Mesenteric fat pad (tissue), 1 donor: ENCODE data around the gene ARSD. TPM values are rescaled to one million over a fixed set of nuclear protein-coding genes. Genes with fewer than 3 reads are reported as not detected.
"Not testable (repeated sequence)": the region's sequence is repeated elsewhere in the genome, so short reads cannot be mapped to it uniquely, and the experiment has no call there.

Experiments
- DNase-seq: peaks from one replicate; pipeline ENCODE4 v3.0.0-alpha.2; 2020; ENCODE audit warnings: low spot score
- total RNA-seq: library from RNA; stranded (reverse); fragmentation: NEBNext Ultra II Directional; extraction: Animal tissue kit (Norgen Biotek cat#: 25700); gene quantifications from one replicate; pipeline ENCODE4 v1.2.1, GENCODE V29; 2021
- donor health status: DM: yes; HTN: yes; CAD: no.

The ARSD gene
- total RNA-seq, 1 donor from 2014 or later, result 33.0 TPM

DNA sequence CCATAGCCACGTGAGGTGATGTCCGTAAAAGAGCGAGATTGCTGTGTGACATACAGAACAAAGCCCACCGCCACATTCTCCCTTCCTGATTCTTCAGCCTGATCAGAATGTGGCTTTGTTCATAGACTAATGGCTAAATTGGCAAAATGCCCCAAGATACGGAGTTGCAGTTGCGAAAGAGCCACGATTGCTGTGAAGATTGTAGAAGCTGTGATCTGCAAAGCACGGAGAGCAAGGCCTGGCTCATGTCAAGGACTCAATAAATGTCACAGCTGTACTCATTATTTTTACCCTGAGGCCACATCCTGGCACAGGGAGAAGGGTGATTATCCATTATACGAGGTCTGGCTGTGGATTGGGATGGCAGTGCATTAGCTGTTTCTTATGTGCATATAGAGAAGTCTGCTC lies 34.2 kb downstream of the ARSD start:
- DNase-seq, result no peak

DNA sequence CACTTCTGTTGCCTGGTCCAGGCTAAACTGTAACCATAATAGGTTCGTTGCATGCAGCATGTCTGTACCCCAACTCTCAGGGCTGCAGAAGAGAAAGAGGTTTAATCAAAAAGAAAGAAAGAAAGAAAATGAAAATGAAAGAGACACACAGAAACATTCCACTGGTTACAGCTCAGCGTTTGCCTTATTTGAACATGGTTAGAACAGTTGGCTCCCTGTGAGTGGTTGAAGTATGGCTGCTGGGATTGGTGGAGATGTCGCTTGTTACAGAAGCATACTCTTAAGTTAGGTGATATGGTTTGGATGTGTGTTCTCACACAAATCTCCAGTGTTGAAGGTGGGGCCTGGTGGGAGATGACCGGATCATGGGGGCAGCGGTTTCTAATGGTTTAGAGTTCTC lies 36.3 kb downstream of the ARSD start:
- no peak for DNase-seq

DNA sequence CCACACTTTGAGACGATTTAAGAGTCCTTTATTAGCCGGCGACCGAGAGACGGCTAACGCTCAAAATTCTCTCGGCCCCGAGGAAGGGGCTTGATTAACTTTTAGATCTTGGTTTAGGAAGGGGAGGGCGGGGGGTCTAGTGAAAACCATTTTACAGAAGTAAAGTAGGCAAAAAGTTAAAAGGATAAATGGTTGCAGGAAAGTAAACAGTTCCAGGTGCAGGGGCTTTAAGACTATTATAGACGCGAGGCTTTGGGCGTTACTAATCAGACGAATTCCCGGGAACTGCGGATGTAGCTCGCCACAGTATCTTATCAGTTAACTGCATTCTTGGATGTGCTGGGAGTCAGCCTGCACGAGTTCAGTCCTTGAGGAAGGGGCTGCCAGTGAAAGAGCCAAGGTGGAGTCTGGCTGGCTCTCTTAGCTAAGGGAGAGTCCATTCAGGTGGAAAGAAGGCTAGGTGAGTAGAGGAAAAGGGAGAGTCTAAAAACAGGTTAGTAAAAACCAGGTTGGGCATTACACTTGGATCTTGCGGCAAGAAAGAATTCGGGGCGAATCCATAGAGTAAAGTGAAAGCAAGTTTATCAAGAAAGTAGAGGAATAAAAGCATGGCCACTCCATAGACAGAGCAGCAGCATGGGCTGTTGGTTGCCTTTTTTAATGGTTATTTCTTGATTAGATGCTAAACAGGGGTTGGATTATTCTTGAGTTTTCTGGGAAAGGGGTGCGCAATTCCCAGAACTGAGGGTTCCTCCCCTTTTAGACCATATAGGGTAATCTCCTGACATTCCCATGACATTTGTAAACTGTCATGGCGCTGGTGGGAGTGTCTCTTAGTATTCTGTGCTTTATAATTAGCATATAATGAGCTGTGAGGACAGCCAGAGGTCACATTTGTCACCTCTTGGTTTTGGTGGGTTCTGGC lies 38.3 kb downstream of the ARSD start:
- not testable (repeated sequence) for DNase-seq

DNA sequence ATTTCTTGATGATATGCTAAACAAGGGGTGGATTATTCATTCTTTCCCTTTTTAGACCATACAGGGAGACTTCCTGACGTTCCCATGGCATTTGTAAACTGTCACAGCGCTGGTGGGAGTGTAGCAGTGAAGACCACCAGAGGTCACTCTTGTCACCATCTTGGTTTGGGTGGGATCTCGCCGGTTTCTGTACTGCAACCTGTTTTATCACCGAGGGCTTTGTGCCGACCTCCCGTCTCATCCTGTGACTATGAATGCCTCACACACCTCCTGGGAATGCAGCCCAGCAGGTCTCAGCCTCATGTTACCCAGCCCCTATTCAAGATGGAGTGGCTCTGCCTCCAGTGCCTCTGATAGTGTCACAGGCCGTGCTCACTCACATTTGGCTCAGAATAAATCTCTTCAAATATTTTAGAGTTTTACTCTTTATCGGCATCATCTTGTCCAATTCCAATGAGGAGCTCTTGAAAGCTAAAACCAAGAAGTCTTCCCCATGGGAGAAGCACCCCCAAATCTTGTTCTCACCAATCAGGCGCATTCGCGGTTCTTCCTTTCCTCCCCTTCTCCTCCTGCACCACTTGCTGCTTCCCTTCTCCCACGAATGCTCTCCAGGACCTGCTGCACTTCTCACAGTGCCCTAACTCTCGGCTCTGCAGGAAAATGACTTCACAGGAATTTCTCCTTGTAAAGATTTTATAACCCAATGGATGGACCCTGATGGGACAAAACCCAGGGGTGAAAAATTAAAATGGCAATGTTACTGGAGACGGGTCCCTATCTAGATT lies 39.2 kb downstream of the ARSD start:
- DNase-seq, result not testable (repeated sequence)

DNA sequence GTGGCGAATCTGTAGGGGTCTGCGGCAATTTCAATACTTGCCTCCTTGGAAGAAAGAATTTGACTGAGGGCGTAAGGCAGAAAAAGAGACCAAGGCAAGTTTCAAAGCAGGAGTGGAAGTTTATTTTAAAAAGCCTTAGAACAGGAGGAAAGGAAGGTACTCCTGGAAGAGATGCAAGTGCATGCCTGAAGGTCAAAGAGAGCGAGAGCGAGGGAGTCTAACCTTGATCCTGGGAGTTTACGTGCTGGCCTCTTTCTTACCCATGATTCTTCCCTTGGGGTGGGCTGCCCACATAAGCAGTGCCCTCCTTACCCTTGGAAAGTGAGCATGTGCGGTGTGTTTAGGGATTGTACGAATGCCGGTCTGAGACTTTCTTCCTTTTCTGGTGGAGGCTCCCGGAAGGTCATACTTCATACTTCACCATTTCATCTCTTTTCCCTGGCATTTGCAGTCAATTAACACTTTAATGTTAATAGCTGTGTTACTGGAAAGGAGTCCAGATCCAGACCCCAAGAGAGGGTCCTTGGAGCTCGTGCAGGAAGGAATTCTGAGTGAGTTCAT lies 40.0 kb downstream of the ARSD start:
- DNase-seq, result no peak

DNA sequence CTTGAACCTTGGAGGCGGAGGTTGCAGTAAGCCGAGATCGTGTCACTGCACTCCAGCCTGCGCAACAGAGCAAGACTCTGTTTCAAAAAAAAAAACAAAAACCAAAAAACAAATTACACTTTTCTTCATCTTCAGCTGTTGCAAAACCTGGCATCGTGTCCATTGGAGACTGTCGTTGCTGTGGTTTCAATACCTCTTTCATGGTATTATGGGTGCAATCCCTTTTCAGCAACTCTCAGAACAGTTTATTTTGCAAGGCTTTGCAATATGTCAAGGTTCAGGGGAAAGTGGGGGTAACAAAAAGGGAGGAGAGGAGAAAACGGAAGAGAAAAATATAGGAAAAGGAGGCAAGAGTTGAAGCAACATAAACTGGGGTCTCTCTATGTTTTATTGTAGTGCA lies 40.8 kb downstream of the ARSD start:
- no peak for DNase-seq

DNA sequence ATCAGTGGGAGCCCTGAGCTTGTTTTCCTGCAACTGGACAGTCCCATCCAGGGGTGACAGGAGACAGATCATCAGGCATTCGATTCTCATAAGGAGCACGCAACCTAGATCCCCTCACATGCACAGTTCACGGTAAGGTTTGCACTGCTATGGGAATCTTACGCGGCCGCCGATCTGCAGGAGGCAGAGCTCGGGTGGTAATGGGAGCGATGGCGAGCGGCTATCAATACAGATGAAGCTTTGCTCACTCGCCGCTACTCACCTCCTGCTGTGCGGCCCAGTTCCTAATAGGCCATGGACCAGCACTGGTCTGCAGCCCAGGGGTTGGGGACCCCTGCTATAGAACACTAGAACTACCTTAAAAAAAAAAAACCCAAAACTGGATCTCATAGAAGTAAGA lies 45.4 kb downstream of the ARSD start:
- no peak for DNase-seq

DNA sequence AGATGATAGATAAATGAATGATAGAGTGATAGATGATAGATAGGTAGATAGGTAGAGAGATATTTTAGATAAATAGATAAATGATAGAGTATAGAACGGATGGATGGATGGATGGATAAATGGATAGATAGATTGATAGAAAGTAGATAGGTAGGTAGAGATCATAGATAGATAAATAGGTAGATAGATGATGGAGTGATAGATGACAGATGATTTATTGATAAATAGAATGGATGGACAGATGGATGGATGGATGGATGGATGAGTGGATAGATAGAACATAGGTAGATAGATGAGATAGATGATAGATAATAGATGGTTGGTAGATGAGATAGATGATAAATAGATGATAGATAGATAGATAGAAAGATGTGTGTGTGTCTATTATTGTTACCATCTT lies 49.5 kb downstream of the ARSD start:
- DNase-seq, result no peak

DNA sequence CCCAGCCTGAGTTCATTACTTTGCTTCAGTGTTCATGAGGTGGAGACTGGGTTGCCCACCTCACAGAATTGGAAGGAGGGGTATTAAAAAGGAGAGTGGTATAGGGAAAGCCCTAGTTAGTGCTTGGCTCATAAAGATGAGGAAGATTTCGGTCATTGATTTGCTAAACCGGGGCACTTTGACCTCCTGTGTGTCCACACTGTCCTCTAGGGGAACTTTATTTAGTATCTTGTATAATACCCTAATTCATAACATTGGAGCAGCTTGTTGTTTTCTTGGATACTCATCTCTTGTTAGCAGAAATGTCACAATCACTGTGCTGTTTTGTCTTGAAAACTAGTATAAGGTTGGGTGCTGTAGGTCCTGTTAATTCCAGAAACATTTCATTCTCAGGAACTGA lies 50.6 kb downstream of the ARSD start:
- no peak for DNase-seq

DNA sequence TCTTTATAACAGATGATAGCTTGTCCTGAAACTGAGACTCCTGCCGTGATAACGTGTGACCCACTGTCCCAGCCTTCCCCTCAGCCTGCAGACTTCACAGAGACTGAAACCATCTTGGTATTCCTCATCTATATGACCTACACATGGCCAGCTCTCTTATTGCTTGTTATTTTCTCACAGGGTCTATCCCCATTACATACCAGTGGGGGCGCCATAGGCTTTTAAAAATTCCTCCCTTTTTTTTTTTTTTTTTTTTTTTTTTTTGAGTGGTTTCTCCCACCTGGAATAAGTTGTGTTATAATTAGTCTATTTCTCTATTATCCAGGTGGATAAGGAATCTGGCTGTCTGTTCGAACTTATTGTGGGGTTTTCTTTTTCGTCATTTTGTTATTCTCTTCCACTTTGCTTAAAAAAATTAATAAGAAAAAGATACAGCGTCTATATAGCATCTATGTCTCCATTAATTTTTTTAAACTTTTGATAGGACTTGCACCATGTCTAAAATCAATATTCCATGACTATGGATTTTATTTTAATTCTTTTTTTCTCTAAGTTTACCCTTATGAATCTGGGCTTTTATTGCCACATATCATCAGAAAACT lies 53.2 kb downstream of the ARSD start:
- DNase-seq, result no peak

DNA sequence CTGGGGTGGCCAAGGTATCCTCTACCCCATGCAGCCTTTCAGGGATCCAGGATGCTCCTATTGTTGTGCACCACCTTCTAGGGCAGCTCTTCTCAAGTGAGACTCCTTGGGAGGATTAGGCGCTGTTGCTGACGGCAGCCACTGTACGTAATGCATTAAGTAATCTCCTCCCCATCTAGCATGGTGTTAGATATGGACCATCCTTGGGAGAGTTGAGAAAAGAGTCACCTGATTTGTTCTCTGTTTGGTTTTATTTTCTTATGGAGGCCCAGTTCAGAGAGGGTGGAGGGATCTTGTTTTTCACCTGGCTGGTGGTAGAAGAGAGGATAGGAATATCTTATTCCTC lies 54.0 kb downstream of the ARSD start:
- no peak for DNase-seq

DNA sequence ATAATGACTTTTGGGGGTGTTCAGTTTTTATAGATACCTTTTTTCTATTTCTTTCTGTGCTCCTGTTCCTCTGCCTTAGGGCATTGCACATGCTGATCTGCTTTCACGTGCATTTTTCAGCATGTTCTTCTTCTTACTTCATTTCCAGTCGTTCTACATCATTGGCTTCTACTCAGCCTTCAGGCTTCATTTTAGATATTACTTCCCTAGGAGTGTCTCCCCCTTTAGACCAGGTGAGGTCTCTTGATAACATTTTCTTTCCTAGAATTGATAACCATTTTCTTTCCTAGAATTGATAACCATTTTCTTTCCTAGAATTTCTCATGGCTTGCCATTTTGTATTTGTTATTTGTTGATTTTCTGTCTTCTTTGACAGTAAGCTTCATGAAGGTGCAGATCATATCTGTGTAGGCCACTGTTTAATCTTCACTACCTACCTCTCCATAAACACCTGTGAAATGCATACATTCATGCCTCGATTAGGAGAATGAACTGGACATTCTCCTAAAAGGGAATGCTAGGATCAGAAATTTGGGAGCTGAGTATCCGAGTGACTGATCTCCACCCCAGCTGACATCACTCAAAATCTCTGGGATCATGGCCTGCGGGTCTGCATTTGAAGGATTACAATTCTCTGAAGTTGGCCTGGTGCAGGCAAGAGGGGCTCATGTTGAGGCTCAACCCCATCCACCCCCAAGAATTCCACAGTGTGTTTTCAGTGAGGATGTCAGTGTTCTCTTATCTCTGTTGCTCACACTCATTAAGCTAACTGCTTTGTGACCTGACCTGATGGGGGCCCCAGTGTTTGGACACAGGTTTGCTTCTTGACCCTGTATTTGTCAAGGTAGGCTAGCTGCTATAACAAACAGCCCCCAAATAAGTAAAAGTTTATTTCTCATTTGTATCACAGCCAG lies 54.7 kb downstream of the ARSD start:
- no peak for DNase-seq

DNA sequence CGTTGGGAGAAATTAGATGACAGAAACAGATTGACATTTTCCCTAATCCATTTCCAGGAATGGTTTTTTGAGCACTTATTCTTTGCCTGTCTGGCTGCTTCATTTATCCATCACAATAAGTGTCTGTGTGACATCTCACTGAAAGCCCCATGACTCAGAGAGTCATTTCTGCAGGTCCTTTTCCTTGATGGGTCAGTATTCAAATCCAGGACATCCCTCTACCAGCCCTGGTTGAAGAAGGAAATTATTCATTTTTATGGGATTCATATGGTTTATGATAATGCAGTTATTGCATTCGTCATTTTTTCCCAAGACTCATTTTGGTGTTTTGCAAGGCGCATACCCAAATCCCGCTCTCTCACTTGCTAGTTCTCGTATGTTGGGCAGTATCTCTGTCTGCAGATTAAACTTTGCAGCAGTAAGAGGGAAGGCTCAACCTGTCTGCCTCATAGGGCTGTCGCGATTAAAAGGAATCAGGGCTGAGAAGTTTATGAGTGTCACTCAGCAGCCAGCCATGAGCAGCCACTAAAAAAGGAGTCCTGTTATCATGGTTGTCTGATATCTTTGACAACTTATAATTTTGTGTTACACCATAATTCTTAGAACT lies 56.4 kb downstream of the ARSD start:
- no peak for DNase-seq

DNA sequence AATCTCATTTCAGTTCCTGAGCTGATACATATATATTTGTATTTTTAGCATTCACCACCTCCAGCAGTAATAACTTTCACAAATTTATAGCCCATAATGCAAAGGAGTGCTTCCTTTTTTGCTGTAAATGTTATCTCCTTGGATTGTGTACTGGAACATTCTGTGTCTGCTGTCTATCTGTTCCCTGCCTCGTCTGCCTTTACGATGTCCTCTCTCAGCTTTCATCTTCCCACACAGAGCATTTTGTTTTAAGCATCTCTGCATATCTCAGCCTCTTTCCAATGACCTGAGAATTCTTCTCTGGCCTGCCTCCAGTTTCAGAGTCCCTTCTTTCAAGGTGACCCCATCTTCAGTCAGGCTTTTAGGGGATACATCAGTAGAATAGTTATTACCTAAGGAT lies 57.3 kb downstream of the ARSD start:
- no peak for DNase-seq

DNA sequence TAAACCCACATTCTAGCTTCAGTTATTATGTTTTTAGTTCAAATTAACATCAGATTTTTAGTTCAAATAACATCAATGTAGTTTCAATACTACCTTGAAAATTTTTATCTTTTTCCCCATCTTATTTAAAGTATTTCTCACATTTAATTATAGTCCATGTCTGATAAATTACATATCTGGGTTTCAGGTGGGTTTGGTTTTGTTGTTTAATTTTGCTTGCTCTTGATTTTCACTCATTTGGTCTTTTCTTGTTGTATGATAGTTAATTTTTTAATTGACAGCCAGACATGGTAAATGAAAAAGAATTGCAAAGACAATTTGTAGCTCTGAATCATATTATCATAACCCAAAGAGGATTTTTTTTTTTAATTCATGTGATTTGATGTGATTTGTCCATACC lies 58.5 kb downstream of the ARSD start:
- DNase-seq, result no peak

DNA sequence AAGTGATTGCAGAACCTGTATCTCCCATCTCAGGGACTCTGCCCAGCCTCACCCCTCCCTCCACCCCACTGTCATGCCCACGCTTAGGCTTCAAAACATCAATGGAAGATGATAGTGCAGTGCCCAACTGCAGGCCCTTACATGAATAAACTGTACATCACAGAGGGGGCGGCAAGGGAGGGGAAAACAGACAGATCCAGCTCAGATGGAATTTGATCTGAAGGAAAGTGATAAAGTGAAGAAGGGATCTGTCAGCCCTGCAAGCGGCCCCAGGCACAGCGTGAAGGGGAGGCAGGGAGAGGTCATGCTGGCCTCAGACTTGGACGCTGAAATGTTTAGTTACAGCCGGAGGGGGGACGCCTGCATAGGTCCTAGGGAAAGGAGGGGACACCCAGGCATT lies 61.9 kb downstream of the ARSD start:
- no peak for DNase-seq

DNA sequence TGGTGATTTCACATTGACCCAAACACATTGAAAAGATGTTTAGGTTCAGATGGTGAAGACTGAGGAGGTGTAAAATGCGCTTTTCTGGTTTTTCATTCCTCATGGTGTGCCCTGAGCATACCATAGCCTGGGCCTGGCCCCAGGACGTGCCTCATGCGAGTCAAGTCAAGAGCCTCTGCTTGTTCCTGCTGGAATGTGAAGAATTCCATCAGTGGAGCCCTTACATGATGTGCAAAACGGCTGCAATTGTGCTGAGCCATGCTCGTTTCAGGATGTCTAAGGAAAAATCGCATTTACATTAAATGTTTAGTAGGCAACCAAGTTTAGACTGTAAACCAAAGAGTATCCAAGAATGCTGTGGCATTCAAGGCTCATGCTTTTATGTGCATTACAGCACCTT lies 65.5 kb downstream of the ARSD start:
- DNase-seq, result no peak

DNA sequence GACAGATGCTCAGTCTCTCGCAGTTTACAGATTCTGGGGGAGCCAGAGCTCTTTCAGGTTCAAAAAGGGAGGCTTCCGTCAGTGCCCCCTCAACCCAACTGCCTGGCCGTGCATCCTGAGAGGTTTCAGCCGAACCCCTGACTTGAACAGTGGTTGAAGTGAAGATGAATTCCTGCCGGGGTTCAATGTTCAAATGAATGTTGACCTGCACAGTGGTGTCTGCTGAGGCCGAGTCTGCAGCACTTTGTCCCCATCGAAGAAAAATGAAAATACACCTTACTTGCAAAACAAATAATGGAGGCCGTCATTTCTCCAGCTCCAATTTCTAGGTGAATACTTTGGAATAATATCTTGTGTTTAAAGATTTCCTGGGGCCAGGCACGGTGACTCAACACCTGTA lies 66.7 kb downstream of the ARSD start:
- no peak for DNase-seq

DNA sequence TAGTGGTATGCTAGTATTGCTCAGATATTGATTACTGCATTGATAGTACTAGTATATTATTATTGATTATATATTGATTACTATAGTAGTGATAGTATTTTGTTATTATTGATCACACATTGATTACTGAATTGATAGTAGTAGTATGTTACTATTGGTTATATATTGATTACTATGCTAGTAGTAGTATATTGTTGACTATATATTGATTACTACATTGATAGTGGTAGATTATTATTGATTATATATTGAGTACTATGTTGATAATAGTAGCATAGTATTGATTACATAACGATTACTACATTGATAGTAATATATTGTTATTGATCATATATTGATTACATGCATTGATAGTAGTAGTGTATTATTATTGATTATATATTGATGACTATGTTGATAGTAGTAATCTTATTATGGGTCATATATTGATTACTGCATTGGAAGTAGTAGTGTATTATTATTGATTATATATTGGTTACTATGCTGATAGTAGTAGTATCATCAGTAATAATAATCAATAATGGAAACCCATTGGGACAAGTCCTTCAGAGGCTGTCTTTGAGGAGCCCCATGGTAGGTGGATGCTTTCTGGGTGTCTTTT lies 69.8 kb downstream of the ARSD start:
- DNase-seq, result no peak

DNA sequence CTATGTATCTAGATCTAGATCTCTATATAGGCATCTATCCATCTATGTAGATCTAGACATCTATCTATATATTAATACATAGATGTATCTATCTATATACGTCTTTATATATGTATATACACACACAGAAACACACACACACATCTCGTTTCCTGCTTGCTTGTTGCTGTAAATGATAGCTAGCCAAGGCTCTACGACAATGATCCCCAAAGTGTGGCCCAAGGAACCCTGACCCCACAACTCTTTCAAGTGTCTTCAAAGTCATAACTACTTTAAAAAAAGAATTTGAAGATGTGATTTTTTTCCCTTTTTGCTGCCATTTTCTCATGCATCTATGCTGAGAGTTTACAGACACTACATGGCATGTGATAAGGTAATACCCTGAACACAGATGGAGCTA lies 71.6 kb downstream of the ARSD start:
- DNase-seq, result no peak
